GM18507 (cell line): ENCODE data around the gene TBCD.

Experiments used
- DNase-seq: peaks from one replicate; pipeline ENCODE4 v3.0.0; 2011; ENCODE audit warnings: low read depth; ENCODE audit not compliant: insufficient read length; ENCODE audit errors: extremely low spot score
- FAIRE-seq: peaks from 2 replicates; lab custom pipeline; 2011; peaks lifted over from hg19 to GRCh38; lab: Jason Lieb, UNC

Gene TBCD

GRCh38 chr17:82907797-82908542 lies 156.1 kb downstream of the TBCD start:
- DNase-seq (no peak), FAIRE-seq (no peak)

GRCh38 chr17:82908543-82909160 lies 156.8 kb downstream of the TBCD start:
- FAIRE-seq (no peak), DNase-seq (no peak)

- DNase-seq (no peak), FAIRE-seq (no peak)
These were observed 157.5 kb downstream of the TBCD start for GRCh38 chr17:82909322-82909904.

- DNase-seq (no peak), FAIRE-seq (no peak)
These were observed 158.2 kb downstream of the TBCD start for GRCh38 chr17:82910041-82910481.

- FAIRE-seq, result no peak
- no peak for DNase-seq
These were observed 158.9 kb downstream of the TBCD start for GRCh38 chr17:82910770-82911169.

GRCh38 chr17:82911822-82912221 lies 160.0 kb downstream of the TBCD start:
- no peak for FAIRE-seq

GRCh38 chr17:82912484-82913089 lies 160.7 kb downstream of the TBCD start:
- no peak for DNase-seq
- FAIRE-seq, result no peak

More at GRCh38 chr17:82911822-82912221, 160.0 kb downstream of the TBCD start:
- DNase-seq, result no peak

GRCh38 chr17:82913304-82914043 lies 161.6 kb downstream of the TBCD start:
- no peak for FAIRE-seq
- DNase-seq, result no peak

- FAIRE-seq (peak; percentile 57), DNase-seq (peak; percentile 36)
These were observed 162.5 kb downstream of the TBCD start for GRCh38 chr17:82914375-82914774.

- FAIRE-seq (no peak), DNase-seq (no peak)
These were observed 163.3 kb downstream of the TBCD start for GRCh38 chr17:82915010-82915756.

- no peak for FAIRE-seq
- no peak for DNase-seq
These were observed 163.8 kb downstream of the TBCD start for GRCh38 chr17:82915757-82916027.

- DNase-seq (no peak), FAIRE-seq (no peak)
These were observed 166.0 kb downstream of the TBCD start for GRCh38 chr17:82917699-82918345.

- DNase-seq, result no peak
- FAIRE-seq, result no peak
These were observed 166.6 kb downstream of the TBCD start for GRCh38 chr17:82918508-82918907.

GRCh38 chr17:82920150-82920549 lies 168.3 kb downstream of the TBCD start:
- FAIRE-seq (no peak), DNase-seq (no peak)

GRCh38 chr17:82920715-82921114 lies 168.8 kb downstream of the TBCD start:
- no peak for DNase-seq
- no peak for FAIRE-seq

GRCh38 chr17:82921426-82921825 lies 169.6 kb downstream of the TBCD start:
- no peak for FAIRE-seq

GRCh38 chr17:82922646-82923045 lies 170.8 kb downstream of the TBCD start:
- no peak for DNase-seq

More at GRCh38 chr17:82921426-82921825, 169.6 kb downstream of the TBCD start:
- DNase-seq, result no peak

GRCh38 chr17:82923366-82924113 lies 171.7 kb downstream of the TBCD start:
- no peak for FAIRE-seq
- DNase-seq, result no peak

More at GRCh38 chr17:82922646-82923045, 170.8 kb downstream of the TBCD start:
- no peak for FAIRE-seq
